HEK293 (cell line): ENCODE measurements around the gene PPFIA3.

Experiments
- HOXC10 ChIP-seq: sonication (generic); formaldehyde crosslinking; IDR thresholded peaks from 2 replicates; pipeline ENCODE4 v1.8.1; 2023; ENCODE audit warnings: mild to moderate bottlenecking, missing genetic modification reagents
- IKZF3 ChIP-seq: fragments of 450-650 bp; IDR thresholded peaks from 2 replicates; pipeline ENCODE4 v1.5.0; 2018; ENCODE audit warnings: missing biosample characterization, mild to moderate bottlenecking, missing genetic modification characterization, moderate library complexity
- KLF10 ChIP-seq: fragments of 450-650 bp; IDR thresholded peaks from 2 replicates; pipeline ENCODE4 v1.5.1; 2018; ENCODE audit warnings: missing biosample characterization, mild to moderate bottlenecking, missing genetic modification characterization
- KLF16 ChIP-seq: fragments of 450-650 bp; formaldehyde crosslinking; IDR thresholded peaks from 2 replicates; pipeline ENCODE4 v1.5.1; 2017; ENCODE audit warnings: missing biosample characterization, missing genetic modification characterization
- KLF8 ChIP-seq: fragments of 450-650 bp; formaldehyde crosslinking; IDR thresholded peaks from 2 replicates; pipeline ENCODE4 v1.5.1; 2016; ENCODE audit warnings: missing biosample characterization, missing genetic modification characterization
- ZFP3 ChIP-seq: fragments of 450-650 bp; formaldehyde crosslinking; IDR thresholded peaks from 2 replicates; pipeline ENCODE4 v1.5.1; 2016; ENCODE audit warnings: low read depth, missing biosample characterization, missing genetic modification characterization
- ZFP37 ChIP-seq: fragments of 450-650 bp; formaldehyde crosslinking; IDR thresholded peaks from 2 replicates; pipeline ENCODE4 v1.5.1; 2016; ENCODE audit warnings: missing biosample characterization, missing genetic modification characterization
- ZFP69B ChIP-seq: fragments of 450-650 bp; formaldehyde crosslinking; IDR thresholded peaks from 2 replicates; pipeline ENCODE4 v1.5.1; 2016; ENCODE audit warnings: missing biosample characterization, missing genetic modification characterization
- ZNF157 ChIP-seq: fragments of 450-650 bp; formaldehyde crosslinking; IDR thresholded peaks from 2 replicates; pipeline ENCODE4 v1.5.1; 2016; ENCODE audit warnings: missing biosample characterization, missing genetic modification characterization
- ZNF2 ChIP-seq: fragments of 450-650 bp; formaldehyde crosslinking; IDR thresholded peaks from 2 replicates; pipeline ENCODE4 v1.5.1; 2016; ENCODE audit warnings: missing biosample characterization, missing genetic modification characterization
- ZNF223 ChIP-seq: fragments of 450-650 bp; formaldehyde crosslinking; IDR thresholded peaks from 2 replicates; pipeline ENCODE4 v1.5.1; 2016; ENCODE audit warnings: missing biosample characterization, missing genetic modification characterization
- ZNF248 ChIP-seq: fragments of 450-650 bp; formaldehyde crosslinking; IDR thresholded peaks from 2 replicates; pipeline ENCODE4 v1.5.1; 2017; ENCODE audit warnings: missing biosample characterization, missing genetic modification characterization
- ZNF302 ChIP-seq: fragments of 450-650 bp; formaldehyde crosslinking; IDR thresholded peaks from 2 replicates; pipeline ENCODE4 v1.5.1; 2016; ENCODE audit warnings: missing biosample characterization, missing genetic modification characterization, low read depth
- ZNF341 ChIP-seq: fragments of 450-650 bp; formaldehyde crosslinking; IDR thresholded peaks from 2 replicates; pipeline ENCODE4; 2016; ENCODE audit warnings: low read depth, missing biosample characterization, missing genetic modification characterization
- ZNF366 ChIP-seq: fragments of 450-650 bp; formaldehyde crosslinking; conservative IDR thresholded peaks from 2 replicates; pipeline ENCODE4 v1.5.1; 2016; ENCODE audit warnings: missing biosample characterization, missing genetic modification characterization
- ZNF416 ChIP-seq: fragments of 450-650 bp; formaldehyde crosslinking; IDR thresholded peaks from 2 replicates; pipeline ENCODE4 v1.5.1; 2016; ENCODE audit warnings: missing biosample characterization, missing genetic modification characterization
- ZNF510 ChIP-seq: fragments of 450-650 bp; formaldehyde crosslinking; IDR thresholded peaks from 2 replicates; pipeline ENCODE4 v1.5.1; 2018; ENCODE audit warnings: mild to moderate bottlenecking, missing genetic modification characterization, missing biosample characterization; ENCODE audit not compliant: insufficient replicate concordance
- ZNF561 ChIP-seq: fragments of 450-650 bp; IDR thresholded peaks from 2 replicates; pipeline ENCODE4 v1.5.1; 2018; ENCODE audit warnings: missing biosample characterization, missing genetic modification characterization, borderline replicate concordance
- ZNF571 ChIP-seq: fragments of 450-650 bp; formaldehyde crosslinking; IDR thresholded peaks from 2 replicates; pipeline ENCODE4 v1.5.0; 2017; ENCODE audit warnings: missing biosample characterization, missing genetic modification characterization
- ZNF654 ChIP-seq: fragments of 450-650 bp; formaldehyde crosslinking; IDR thresholded peaks from 2 replicates; pipeline ENCODE4 v1.5.1; 2016; ENCODE audit warnings: low read depth, missing biosample characterization, missing genetic modification characterization
- ZNF670 ChIP-seq: fragments of 450-650 bp; formaldehyde crosslinking; IDR thresholded peaks from 2 replicates; pipeline ENCODE4 v1.5.1; 2016; ENCODE audit warnings: missing biosample characterization, missing genetic modification characterization, low read depth
- ZNF768 ChIP-seq: fragments of 450-650 bp; formaldehyde crosslinking; IDR thresholded peaks from 2 replicates; pipeline ENCODE4 v1.5.1; 2018; ENCODE audit warnings: missing biosample characterization, mild to moderate bottlenecking, missing genetic modification characterization
- ZNF785 ChIP-seq: fragments of 450-650 bp; formaldehyde crosslinking; IDR thresholded peaks from 2 replicates; pipeline ENCODE4 v1.5.1; 2016; ENCODE audit warnings: missing biosample characterization, missing genetic modification characterization
- ZNF792 ChIP-seq: fragments of 450-650 bp; formaldehyde crosslinking; IDR thresholded peaks from 2 replicates; pipeline ENCODE4 v1.5.1; 2016; ENCODE audit warnings: missing biosample characterization, missing genetic modification characterization
- ZNF837 ChIP-seq: fragments of 450-650 bp; formaldehyde crosslinking; IDR thresholded peaks from 2 replicates; pipeline ENCODE4 v1.5.1; 2016; ENCODE audit warnings: missing biosample characterization, missing genetic modification characterization
- ZSCAN23 ChIP-seq: fragments of 450-650 bp; formaldehyde crosslinking; IDR thresholded peaks from 2 replicates; pipeline ENCODE4 v1.5.1; 2016; ENCODE audit warnings: missing biosample characterization, missing genetic modification characterization
- TF ChIP-seq, protein P1 (sequence below): fragments of 450-650 bp; formaldehyde crosslinking; IDR thresholded peaks from 2 replicates; pipeline ENCODE4 v1.5.1; 2017; ENCODE audit warnings: missing biosample characterization, missing genetic modification characterization
- TF ChIP-seq, protein P2 (sequence below): fragments of 450-650 bp; formaldehyde crosslinking; IDR thresholded peaks from 2 replicates; pipeline ENCODE4 v1.5.1; 2017; ENCODE audit warnings: missing biosample characterization, missing genetic modification characterization
- TF ChIP-seq, protein P3 (sequence below): fragments of 450-650 bp; formaldehyde crosslinking; conservative IDR thresholded peaks from 2 replicates; pipeline ENCODE4 v1.5.1; 2016; ENCODE audit warnings: low read depth, missing biosample characterization, missing genetic modification characterization
- TF ChIP-seq, protein P4 (sequence below): fragments of 450-650 bp; formaldehyde crosslinking; IDR thresholded peaks from 2 replicates; pipeline ENCODE4 v1.5.1; 2017; ENCODE audit warnings: missing biosample characterization, missing genetic modification characterization

The PPFIA3 gene

DNA sequence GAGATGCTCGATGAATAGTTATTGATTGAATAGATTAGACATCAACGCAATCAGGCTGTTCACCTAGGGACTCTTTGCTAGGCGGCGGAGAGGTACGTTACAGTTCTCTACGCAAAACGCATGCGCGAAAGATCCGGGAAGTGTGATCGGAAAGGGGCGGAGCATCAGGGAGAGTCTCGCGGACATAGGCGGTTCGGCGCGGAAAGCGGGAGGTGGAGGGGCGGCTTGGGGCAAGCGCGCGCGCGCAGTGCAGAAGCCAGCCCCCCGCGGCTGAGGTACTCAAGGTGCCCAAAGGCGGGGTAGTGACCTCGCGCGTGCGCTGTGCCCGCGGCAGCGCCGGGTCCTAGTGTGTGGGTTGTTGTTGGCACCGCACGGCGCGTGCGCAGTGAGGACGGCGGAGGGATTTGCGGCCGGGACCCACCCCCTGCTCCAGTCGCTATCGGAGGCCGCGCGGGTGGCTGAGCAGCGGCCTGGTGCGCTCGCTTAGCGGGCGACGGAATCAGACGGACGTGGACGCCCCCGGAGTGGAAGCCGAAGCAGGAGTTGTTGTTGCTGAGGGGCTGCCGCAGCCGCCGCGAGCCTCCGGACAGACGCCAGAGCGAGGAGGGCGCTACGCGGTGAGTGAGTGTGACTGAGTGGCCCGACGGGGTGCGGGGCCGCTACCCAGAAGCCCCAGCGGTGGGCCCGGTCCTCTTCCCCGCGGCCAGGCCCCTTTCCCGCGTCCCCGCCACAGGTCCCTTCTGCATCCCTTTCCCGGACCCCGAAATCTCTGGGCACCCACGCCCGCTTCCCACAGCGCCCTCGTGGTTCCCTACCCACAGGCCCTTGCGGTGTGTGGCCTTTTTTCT lies 34.1 kb upstream of the PPFIA3 start, which contains the start of gene SNRNP70 (continued):
- no peak; the same call in 1 of the 2 replicates for TF ChIP-seq ZNF768 (tag by site-specific recombination)
- TF ChIP-seq KLF10: peak; percentile 78; the same call in 1 of the 2 replicates
- peak; percentile 51; the same call in 1 of the 2 replicates for TF ChIP-seq ZNF366 (tag by site-specific recombination)
- peak; percentile 91 for TF ChIP-seq ZNF223 (tag by site-specific recombination)
- TF ChIP-seq ZFP37 (tag by site-specific recombination): peak; percentile 98; the same call in 1 of the 2 replicates
- TF ChIP-seq KLF8 (tag by site-specific recombination): peak; percentile 87
- 0 out of 2 replicates have a peak, but pooled peaks have one; percentile 75 for TF ChIP-seq ZNF837
- no peak for TF ChIP-seq ZNF510 (tag by site-specific recombination)
- peak; percentile 46; the same call in 1 of the 2 replicates for TF ChIP-seq ZNF416 (tag by site-specific recombination)
- no peak for TF ChIP-seq HOXC10
- TF ChIP-seq ZNF248 (tag by site-specific recombination): no peak
- TF ChIP-seq, protein P1, sequence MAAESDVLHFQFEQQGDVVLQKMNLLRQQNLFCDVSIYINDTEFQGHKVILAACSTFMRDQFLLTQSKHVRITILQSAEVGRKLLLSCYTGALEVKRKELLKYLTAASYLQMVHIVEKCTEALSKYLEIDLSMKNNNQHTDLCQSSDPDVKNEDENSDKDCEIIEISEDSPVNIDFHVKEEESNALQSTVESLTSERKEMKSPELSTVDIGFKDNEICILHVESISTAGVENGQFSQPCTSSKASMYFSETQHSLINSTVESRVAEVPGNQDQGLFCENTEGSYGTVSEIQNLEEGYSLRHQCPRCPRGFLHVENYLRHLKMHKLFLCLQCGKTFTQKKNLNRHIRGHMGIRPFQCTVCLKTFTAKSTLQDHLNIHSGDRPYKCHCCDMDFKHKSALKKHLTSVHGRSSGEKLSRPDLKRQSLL: peak; percentile 60; the same call in 1 of the 2 replicates
- TF ChIP-seq IKZF3: no peak
- TF ChIP-seq, protein P2, sequence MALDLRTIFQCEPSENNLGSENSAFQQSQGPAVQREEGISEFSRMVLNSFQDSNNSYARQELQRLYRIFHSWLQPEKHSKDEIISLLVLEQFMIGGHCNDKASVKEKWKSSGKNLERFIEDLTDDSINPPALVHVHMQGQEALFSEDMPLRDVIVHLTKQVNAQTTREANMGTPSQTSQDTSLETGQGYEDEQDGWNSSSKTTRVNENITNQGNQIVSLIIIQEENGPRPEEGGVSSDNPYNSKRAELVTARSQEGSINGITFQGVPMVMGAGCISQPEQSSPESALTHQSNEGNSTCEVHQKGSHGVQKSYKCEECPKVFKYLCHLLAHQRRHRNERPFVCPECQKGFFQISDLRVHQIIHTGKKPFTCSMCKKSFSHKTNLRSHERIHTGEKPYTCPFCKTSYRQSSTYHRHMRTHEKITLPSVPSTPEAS (tag by site-specific recombination): peak; percentile 60; the same call in 1 of the 2 replicates
- no peak for TF ChIP-seq ZNF670 (tag by site-specific recombination)
- TF ChIP-seq ZNF302 (tag by site-specific recombination): 0 out of 2 replicates have a peak, but pooled peaks have one; percentile 23
- TF ChIP-seq ZNF157 (tag by site-specific recombination): 0 out of 2 replicates have a peak, but pooled peaks have one; percentile 35
- peak; percentile 63; the same call in 1 of the 2 replicates for TF ChIP-seq ZSCAN23 (tag by site-specific recombination)
- no peak for TF ChIP-seq ZNF571 (tag by site-specific recombination)
- TF ChIP-seq, protein P3, sequence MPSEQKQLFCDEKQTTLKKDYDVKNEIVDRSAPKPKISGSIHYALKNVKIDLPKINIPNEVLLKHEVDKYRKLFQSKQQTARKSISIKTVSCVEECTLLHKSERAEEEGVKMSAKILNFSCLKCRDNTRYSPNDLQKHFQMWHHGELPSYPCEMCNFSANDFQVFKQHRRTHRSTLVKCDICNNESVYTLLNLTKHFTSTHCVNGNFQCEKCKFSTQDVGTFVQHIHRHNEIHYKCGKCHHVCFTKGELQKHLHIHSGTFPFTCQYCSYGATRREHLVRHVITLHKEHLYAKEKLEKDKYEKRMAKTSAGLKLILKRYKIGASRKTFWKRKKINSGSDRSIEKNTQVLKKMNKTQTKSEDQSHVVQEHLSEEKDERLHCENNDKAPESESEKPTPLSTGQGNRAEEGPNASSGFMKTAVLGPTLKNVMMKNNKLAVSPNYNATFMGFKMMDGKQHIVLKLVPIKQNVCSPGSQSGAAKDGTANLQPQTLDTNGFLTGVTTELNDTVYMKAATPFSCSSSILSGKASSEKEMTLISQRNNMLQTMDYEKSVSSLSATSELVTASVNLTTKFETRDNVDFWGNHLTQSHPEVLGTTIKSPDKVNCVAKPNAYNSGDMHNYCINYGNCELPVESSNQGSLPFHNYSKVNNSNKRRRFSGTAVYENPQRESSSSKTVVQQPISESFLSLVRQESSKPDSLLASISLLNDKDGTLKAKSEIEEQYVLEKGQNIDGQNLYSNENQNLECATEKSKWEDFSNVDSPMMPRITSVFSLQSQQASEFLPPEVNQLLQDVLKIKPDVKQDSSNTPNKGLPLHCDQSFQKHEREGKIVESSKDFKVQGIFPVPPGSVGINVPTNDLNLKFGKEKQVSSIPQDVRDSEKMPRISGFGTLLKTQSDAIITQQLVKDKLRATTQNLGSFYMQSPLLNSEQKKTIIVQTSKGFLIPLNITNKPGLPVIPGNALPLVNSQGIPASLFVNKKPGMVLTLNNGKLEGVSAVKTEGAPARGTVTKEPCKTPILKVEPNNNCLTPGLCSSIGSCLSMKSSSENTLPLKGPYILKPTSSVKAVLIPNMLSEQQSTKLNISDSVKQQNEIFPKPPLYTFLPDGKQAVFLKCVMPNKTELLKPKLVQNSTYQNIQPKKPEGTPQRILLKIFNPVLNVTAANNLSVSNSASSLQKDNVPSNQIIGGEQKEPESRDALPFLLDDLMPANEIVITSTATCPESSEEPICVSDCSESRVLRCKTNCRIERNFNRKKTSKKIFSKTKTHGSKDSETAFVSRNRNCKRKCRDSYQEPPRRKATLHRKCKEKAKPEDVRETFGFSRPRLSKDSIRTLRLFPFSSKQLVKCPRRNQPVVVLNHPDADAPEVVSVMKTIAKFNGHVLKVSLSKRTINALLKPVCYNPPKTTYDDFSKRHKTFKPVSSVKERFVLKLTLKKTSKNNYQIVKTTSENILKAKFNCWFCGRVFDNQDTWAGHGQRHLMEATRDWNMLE (tag by site-specific recombination): 0 out of 2 replicates have a peak, but pooled peaks have one; percentile 10
- TF ChIP-seq ZNF561: peak; percentile 17; the same call in 1 of the 2 replicates
- peak; percentile 66 for TF ChIP-seq ZNF2 (tag by site-specific recombination)
- no peak; the same call in 1 of the 2 replicates for TF ChIP-seq ZNF654 (tag by site-specific recombination)
- TF ChIP-seq, protein P4, sequence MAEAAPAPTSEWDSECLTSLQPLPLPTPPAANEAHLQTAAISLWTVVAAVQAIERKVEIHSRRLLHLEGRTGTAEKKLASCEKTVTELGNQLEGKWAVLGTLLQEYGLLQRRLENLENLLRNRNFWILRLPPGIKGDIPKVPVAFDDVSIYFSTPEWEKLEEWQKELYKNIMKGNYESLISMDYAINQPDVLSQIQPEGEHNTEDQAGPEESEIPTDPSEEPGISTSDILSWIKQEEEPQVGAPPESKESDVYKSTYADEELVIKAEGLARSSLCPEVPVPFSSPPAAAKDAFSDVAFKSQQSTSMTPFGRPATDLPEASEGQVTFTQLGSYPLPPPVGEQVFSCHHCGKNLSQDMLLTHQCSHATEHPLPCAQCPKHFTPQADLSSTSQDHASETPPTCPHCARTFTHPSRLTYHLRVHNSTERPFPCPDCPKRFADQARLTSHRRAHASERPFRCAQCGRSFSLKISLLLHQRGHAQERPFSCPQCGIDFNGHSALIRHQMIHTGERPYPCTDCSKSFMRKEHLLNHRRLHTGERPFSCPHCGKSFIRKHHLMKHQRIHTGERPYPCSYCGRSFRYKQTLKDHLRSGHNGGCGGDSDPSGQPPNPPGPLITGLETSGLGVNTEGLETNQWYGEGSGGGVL: 0 out of 2 replicates have a peak, but pooled peaks have one; percentile 10
- TF ChIP-seq ZFP69B (tag by site-specific recombination): peak; percentile 99
- 0 out of 2 replicates have a peak, but pooled peaks have one; percentile 85 for TF ChIP-seq ZNF785
- TF ChIP-seq ZFP3 (tag by site-specific recombination): no peak
- TF ChIP-seq ZNF341: peak; percentile 90
- TF ChIP-seq ZNF792 (tag by site-specific recombination): peak; percentile 90; the same call in 1 of the 2 replicates
- peak; percentile 99 for TF ChIP-seq KLF16 (tag by site-specific recombination)
